Measurements from ENCODE around the gene HK2. TPM values are rescaled to one million over a fixed set of nuclear protein-coding genes. Genes with fewer than 3 reads are reported as not detected.

Gene HK2
- total RNA-seq, 1 experiment from 2014 or later = 43.8 TPM

- H3K79me2 ChIP-seq (ENCODE audit: low read length) = peaks cover 7% of the 10 kb centered on the region; the same call in 1 of the 2 replicates
- no peaks in the 10 kb centered on the region for H3K9me3 ChIP-seq (ENCODE audit: low read length)
- no peak overlapping the region for H2AFZ ChIP-seq (ENCODE audit: low read length)
- H3K4me2 ChIP-seq (ENCODE audit: low read length) = peak overlapping the region; percentile 58
- intact Hi-C loops (cut with micrococcal nuclease) = no loop called here
- peak overlapping the region; percentile 96 for H3K27ac ChIP-seq (ENCODE audit: low read length)
- H3K4me3 ChIP-seq (ENCODE audit: low read length) = no peak overlapping the region
- peak overlapping the region; percentile 66 for H3K9ac ChIP-seq (ENCODE audit: low read length)
- no peaks in the 10 kb centered on the region for H4K20me1 ChIP-seq (ENCODE audit: low read length)
- H3K9me2 ChIP-seq (replicated peaks; ENCODE audit: low read length) = no peaks in the 10 kb centered on the region
- peak; percentile 69 for DNase-seq
- ChIA-PET CTCF (no interaction called here), POLR2A (ENCODE audit: unreplicated experiment) (no interaction called here)
- BruUV-seq (replicated peaks) = no TSS peak
- H3F3A ChIP-seq (ENCODE audit: low read length, unreplicated experiment) = peaks cover 12% of the 10 kb centered on the region
- H3K27me3 ChIP-seq (ENCODE audit: low read length) = no peaks in the 10 kb centered on the region
- peak; percentile 67 for ATAC-seq
- TF ChIP-seq, protein P1, sequence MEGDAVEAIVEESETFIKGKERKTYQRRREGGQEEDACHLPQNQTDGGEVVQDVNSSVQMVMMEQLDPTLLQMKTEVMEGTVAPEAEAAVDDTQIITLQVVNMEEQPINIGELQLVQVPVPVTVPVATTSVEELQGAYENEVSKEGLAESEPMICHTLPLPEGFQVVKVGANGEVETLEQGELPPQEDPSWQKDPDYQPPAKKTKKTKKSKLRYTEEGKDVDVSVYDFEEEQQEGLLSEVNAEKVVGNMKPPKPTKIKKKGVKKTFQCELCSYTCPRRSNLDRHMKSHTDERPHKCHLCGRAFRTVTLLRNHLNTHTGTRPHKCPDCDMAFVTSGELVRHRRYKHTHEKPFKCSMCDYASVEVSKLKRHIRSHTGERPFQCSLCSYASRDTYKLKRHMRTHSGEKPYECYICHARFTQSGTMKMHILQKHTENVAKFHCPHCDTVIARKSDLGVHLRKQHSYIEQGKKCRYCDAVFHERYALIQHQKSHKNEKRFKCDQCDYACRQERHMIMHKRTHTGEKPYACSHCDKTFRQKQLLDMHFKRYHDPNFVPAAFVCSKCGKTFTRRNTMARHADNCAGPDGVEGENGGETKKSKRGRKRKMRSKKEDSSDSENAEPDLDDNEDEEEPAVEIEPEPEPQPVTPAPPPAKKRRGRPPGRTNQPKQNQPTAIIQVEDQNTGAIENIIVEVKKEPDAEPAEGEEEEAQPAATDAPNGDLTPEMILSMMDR (conservative IDR thresholded peaks at IDR 0.05; ENCODE audit: low read depth, low read length) = no peak
- no peak for TF ChIP-seq EZH2 (IDR thresholded peaks at IDR 0.05; ENCODE audit: low read length, unreplicated experiment)
- TF ChIP-seq EZH2phosphoT487 (IDR thresholded peaks at IDR 0.05; ENCODE audit: borderline replicate concordance, low read length) = no peak
- peaks cover 44% of the 10 kb centered on the region for H3K4me1 ChIP-seq (ENCODE audit: insufficient read depth, low read length)
- H3K36me3 ChIP-seq (ENCODE audit: low read depth, low read length) = peaks cover 65% of the 10 kb centered on the region
Observed at GRCh38 chr2:74887445-74887951, 53.6 kb downstream of the HK2 start.

GRCh38 chr2:74887960-74888700 lies 54.2 kb downstream of the HK2 start:
- ATAC-seq (peak; percentile 79), DNase-seq (peak; percentile 89)
- H3K9me3 ChIP-seq (ENCODE audit: low read length) = no peaks in the 10 kb centered on the region
- H3K9ac ChIP-seq (ENCODE audit: low read length) = peak overlapping the region; percentile 66
- H2AFZ ChIP-seq (ENCODE audit: low read length) = no peak overlapping the region
- peak overlapping the region; percentile 96 for H3K27ac ChIP-seq (ENCODE audit: low read length)
- peaks cover 50% of the 10 kb centered on the region for H3K4me1 ChIP-seq (ENCODE audit: insufficient read depth, low read length)
- H3K36me3 ChIP-seq (ENCODE audit: low read depth, low read length) = peaks cover 59% of the 10 kb centered on the region
- no peaks in the 10 kb centered on the region for H3K9me2 ChIP-seq (replicated peaks; ENCODE audit: low read length)
- peaks cover 12% of the 10 kb centered on the region for H3F3A ChIP-seq (ENCODE audit: low read length, unreplicated experiment)
- no peaks in the 10 kb centered on the region for H4K20me1 ChIP-seq (ENCODE audit: low read length)
- peaks cover 7% of the 10 kb centered on the region; the same call in 1 of the 2 replicates for H3K79me2 ChIP-seq (ENCODE audit: low read length)
- no peak overlapping the region for H3K4me3 ChIP-seq (ENCODE audit: low read length)
- no peaks in the 10 kb centered on the region for H3K27me3 ChIP-seq (ENCODE audit: low read length)
- ChIA-PET POLR2A (ENCODE audit: unreplicated experiment) (no interaction called here), CTCF (no interaction called here)
- TF ChIP-seq EZH2phosphoT487 (IDR thresholded peaks at IDR 0.05; ENCODE audit: borderline replicate concordance, low read length) (no peak), EZH2 (IDR thresholded peaks at IDR 0.05; ENCODE audit: low read length, unreplicated experiment) (no peak)
- TF ChIP-seq, protein P1 (conservative IDR thresholded peaks at IDR 0.05; ENCODE audit: low read depth, low read length) = peak; percentile 23; the same call in 1 of the 2 replicates
- BruUV-seq (replicated peaks) = no TSS peak
- peak overlapping the region; percentile 58 for H3K4me2 ChIP-seq (ENCODE audit: low read length)
- intact Hi-C loops (cut with micrococcal nuclease) = no loop called here

DNA sequence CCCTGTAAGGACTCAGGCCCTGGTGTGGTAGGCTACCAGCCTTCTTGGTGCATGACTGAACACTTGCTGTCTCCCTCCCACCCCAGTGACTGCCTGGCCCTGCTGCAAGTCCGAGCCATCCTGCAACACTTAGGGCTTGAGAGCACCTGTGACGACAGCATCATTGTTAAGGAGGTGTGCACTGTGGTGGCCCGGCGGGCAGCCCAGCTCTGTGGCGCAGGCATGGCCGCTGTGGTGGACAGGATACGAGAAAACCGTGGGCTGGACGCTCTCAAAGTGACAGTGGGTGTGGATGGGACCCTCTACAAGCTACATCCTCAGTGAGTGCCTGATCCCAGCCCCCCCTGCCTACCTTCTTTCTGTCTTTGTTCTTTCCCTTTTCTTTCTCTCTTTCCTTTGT lies 55.2 kb downstream of the HK2 start:
- peaks cover 7% of the 10 kb centered on the region; the same call in 1 of the 2 replicates for H3K79me2 ChIP-seq (ENCODE audit: low read length)
- CTCF ChIA-PET = no interaction called here
- peaks cover 51% of the 10 kb centered on the region for H3K36me3 ChIP-seq (ENCODE audit: low read depth, low read length)
- H3K27ac ChIP-seq (ENCODE audit: low read length) = peak overlapping the region; percentile 96
- peaks cover 60% of the 10 kb centered on the region for H3K4me1 ChIP-seq (ENCODE audit: insufficient read depth, low read length)
- POLR2A ChIA-PET (ENCODE audit: unreplicated experiment) = no interaction called here
- H4K20me1 ChIP-seq (ENCODE audit: low read length) = no peaks in the 10 kb centered on the region
- no peaks in the 10 kb centered on the region for H3K9me2 ChIP-seq (replicated peaks; ENCODE audit: low read length)
- DNase-seq (no peak), ATAC-seq (no peak)
- no peaks in the 10 kb centered on the region for H3K27me3 ChIP-seq (ENCODE audit: low read length)
- intact Hi-C loops (cut with micrococcal nuclease) = no loop called here
- H3K9ac ChIP-seq (ENCODE audit: low read length) = peak overlapping the region; percentile 65
- no peaks in the 10 kb centered on the region for H3K9me3 ChIP-seq (ENCODE audit: low read length)
- no peak overlapping the region for H2AFZ ChIP-seq (ENCODE audit: low read length)
- peaks cover 20% of the 10 kb centered on the region for H3F3A ChIP-seq (ENCODE audit: low read length, unreplicated experiment)
- H3K4me2 ChIP-seq (ENCODE audit: low read length) = no peak overlapping the region
- BruUV-seq (replicated peaks) = no TSS peak
- H3K4me3 ChIP-seq (ENCODE audit: low read length) = no peak overlapping the region
- no peak for TF ChIP-seq EZH2 (IDR thresholded peaks at IDR 0.05; ENCODE audit: low read length, unreplicated experiment)
- no peak for TF ChIP-seq EZH2phosphoT487 (IDR thresholded peaks at IDR 0.05; ENCODE audit: borderline replicate concordance, low read length)
- TF ChIP-seq, protein P1 (conservative IDR thresholded peaks at IDR 0.05; ENCODE audit: low read depth, low read length) = no peak
